SK-N-SH treated with all-trans-retinoic acid at 6 μM for 48 hours (cell line): Measurements from ENCODE around the gene THSD4.

ENCODE experiments used
- ARNTL ChIP-seq: fragments of 450-650 bp; formaldehyde crosslinking; IDR thresholded peaks from 2 replicates; pipeline ENCODE4 v1.5.0; 2020; ENCODE audit warnings: low read depth, mild to moderate bottlenecking, moderate library complexity, borderline replicate concordance
- PPARA ChIP-seq: fragments of 250-450 bp; sonication (Bioruptor Pico); IDR thresholded peaks from 2 replicates; pipeline ENCODE4 v1.5.0; 2020; ENCODE audit warnings: mild to moderate bottlenecking, borderline replicate concordance
- RARB ChIP-seq: fragments of 250-450 bp; sonication (Bioruptor Pico); IDR thresholded peaks from 2 replicates; pipeline ENCODE4 v1.8.0; 2021; ENCODE audit warnings: mild to moderate bottlenecking, moderate library complexity
- ZC3H10 ChIP-seq: fragments of 250-450 bp; sonication (Bioruptor Pico); IDR thresholded peaks from 2 replicates; pipeline ENCODE4 v1.5.1; 2021; ENCODE audit warnings: mild to moderate bottlenecking, moderate library complexity
- ZFP30 ChIP-seq: fragments of 450-650 bp; formaldehyde crosslinking; IDR thresholded peaks from 2 replicates; pipeline ENCODE4 v1.5.0; 2022; ENCODE audit warnings: mild to moderate bottlenecking, moderate library complexity
- ZNF70 ChIP-seq: fragments of 450-650 bp; formaldehyde crosslinking; IDR thresholded peaks from 2 replicates; pipeline ENCODE4 v1.5.0; 2020; ENCODE audit warnings: mild to moderate bottlenecking, moderate library complexity
- TF ChIP-seq, protein P1 (sequence below): fragments of 250-450 bp; sonication (Bioruptor Pico); IDR thresholded peaks from 2 replicates; pipeline ENCODE4 v1.8.0; 2020; ENCODE audit warnings: mild to moderate bottlenecking, moderate library complexity, borderline replicate concordance

DNA sequence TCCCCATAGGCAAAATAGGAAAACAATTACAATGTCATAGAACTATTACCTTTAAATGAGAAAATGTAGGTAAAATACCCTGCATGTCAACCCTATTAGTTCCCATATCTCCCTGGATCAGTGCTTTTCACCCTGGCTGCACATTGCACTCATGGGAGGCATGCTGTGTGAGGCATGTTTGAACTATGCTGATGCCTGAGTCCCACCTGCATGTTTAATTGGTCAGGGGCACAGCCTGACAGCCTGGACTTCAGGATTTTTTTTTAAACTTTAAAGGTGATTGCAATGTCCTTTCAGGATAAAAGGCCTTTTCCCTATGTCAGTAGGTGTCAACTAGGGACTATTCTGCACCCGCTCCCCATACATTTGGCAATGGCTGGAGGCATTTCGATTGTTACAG, 559.1 kb downstream of the THSD4 start:
- TF ChIP-seq PPARA (CRISPR knock-in tag) (no peak), ZC3H10 (CRISPR knock-in tag) (no peak), ARNTL (CRISPR knock-in tag) (no peak), ZFP30 (no peak), ZNF70 (no peak), RARB (CRISPR knock-in tag) (no peak)
- TF ChIP-seq, protein P1, sequence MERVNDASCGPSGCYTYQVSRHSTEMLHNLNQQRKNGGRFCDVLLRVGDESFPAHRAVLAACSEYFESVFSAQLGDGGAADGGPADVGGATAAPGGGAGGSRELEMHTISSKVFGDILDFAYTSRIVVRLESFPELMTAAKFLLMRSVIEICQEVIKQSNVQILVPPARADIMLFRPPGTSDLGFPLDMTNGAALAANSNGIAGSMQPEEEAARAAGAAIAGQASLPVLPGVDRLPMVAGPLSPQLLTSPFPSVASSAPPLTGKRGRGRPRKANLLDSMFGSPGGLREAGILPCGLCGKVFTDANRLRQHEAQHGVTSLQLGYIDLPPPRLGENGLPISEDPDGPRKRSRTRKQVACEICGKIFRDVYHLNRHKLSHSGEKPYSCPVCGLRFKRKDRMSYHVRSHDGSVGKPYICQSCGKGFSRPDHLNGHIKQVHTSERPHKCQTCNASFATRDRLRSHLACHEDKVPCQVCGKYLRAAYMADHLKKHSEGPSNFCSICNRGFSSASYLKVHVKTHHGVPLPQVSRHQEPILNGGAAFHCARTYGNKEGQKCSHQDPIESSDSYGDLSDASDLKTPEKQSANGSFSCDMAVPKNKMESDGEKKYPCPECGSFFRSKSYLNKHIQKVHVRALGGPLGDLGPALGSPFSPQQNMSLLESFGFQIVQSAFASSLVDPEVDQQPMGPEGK (CRISPR knock-in tag): no peak
